ENCODE data around the gene KCNK16.
"Not testable (repeated sequence)": the region's sequence is repeated elsewhere in the genome, so short reads cannot be mapped to it uniquely, and the experiment has no call there.

KCNK16 gene

GRCh38 chr6:39301606-39302005 is 20.9 kb downstream of the KCNK16 start:
- no peak overlapping the region for H3K4me3 ChIP-seq (ENCODE audit: low read length)
- H3K27ac ChIP-seq (ENCODE audit: low read depth, low read length), result no peak overlapping the region
- no peak overlapping the region for H3K9ac ChIP-seq (ENCODE audit: low read length)
- H3K27me3 ChIP-seq (ENCODE audit: control insufficient read depth, insufficient read depth, low read length), result peaks cover 3% of the 10 kb centered on the region
- no peaks in the 10 kb centered on the region for H3K4me1 ChIP-seq (ENCODE audit: control insufficient read depth, insufficient read depth, low read length)
- no peaks in the 10 kb centered on the region for H3K36me3 ChIP-seq (ENCODE audit: control insufficient read depth, insufficient read depth, low read length)

GRCh38 chr6:39300739-39301138 is 21.8 kb downstream of the KCNK16 start:
- H3K9ac ChIP-seq (ENCODE audit: low read length), result no peak overlapping the region
- H3K36me3 ChIP-seq (ENCODE audit: control insufficient read depth, insufficient read depth, low read length), result no peaks in the 10 kb centered on the region
- no peaks in the 10 kb centered on the region for H3K4me1 ChIP-seq (ENCODE audit: control insufficient read depth, insufficient read depth, low read length)
- no peak overlapping the region for H3K27ac ChIP-seq (ENCODE audit: low read depth, low read length)
- peaks cover 3% of the 10 kb centered on the region for H3K27me3 ChIP-seq (ENCODE audit: control insufficient read depth, insufficient read depth, low read length)
- H3K4me3 ChIP-seq (ENCODE audit: low read length), result no peak overlapping the region

GRCh38 chr6:39298061-39298460 is 24.4 kb downstream of the KCNK16 start:
- peaks cover 3% of the 10 kb centered on the region for H3K27me3 ChIP-seq (ENCODE audit: control insufficient read depth, insufficient read depth, low read length)
- no peak overlapping the region for H3K27ac ChIP-seq (ENCODE audit: low read depth, low read length)
- no peak overlapping the region for H3K9ac ChIP-seq (ENCODE audit: low read length)
- H3K4me3 ChIP-seq (ENCODE audit: low read length), result no peak overlapping the region
- no peaks in the 10 kb centered on the region for H3K4me1 ChIP-seq (ENCODE audit: control insufficient read depth, insufficient read depth, low read length)
- no peaks in the 10 kb centered on the region for H3K36me3 ChIP-seq (ENCODE audit: control insufficient read depth, insufficient read depth, low read length)

GRCh38 chr6:39296745-39297640 is 25.5 kb downstream of the KCNK16 start:
- H3K9ac ChIP-seq (ENCODE audit: low read length), result no peak overlapping the region
- no peaks in the 10 kb centered on the region for H3K36me3 ChIP-seq (ENCODE audit: control insufficient read depth, insufficient read depth, low read length)
- H3K27me3 ChIP-seq (ENCODE audit: control insufficient read depth, insufficient read depth, low read length), result no peaks in the 10 kb centered on the region
- H3K4me1 ChIP-seq (ENCODE audit: control insufficient read depth, insufficient read depth, low read length), result no peaks in the 10 kb centered on the region
- no peak overlapping the region for H3K4me3 ChIP-seq (ENCODE audit: low read length)
- no peak overlapping the region for H3K27ac ChIP-seq (ENCODE audit: low read depth, low read length)

GRCh38 chr6:39295611-39296011 is 26.9 kb downstream of the KCNK16 start:
- H3K9ac ChIP-seq (ENCODE audit: low read length), result no peak overlapping the region
- no peak overlapping the region for H3K27ac ChIP-seq (ENCODE audit: low read depth, low read length)
- no peaks in the 10 kb centered on the region for H3K4me1 ChIP-seq (ENCODE audit: control insufficient read depth, insufficient read depth, low read length)
- H3K4me3 ChIP-seq (ENCODE audit: low read length), result no peak overlapping the region
- no peaks in the 10 kb centered on the region for H3K27me3 ChIP-seq (ENCODE audit: control insufficient read depth, insufficient read depth, low read length)
- H3K36me3 ChIP-seq (ENCODE audit: control insufficient read depth, insufficient read depth, low read length), result no peaks in the 10 kb centered on the region

GRCh38 chr6:39294899-39295298 is 27.6 kb downstream of the KCNK16 start:
- Histone ChIP-seq H3K36me3 (ENCODE audit: control insufficient read depth, insufficient read depth, low read length) (no peaks in the 10 kb centered on the region), H3K9ac (ENCODE audit: low read length) (no peak overlapping the region), H3K4me3 (ENCODE audit: low read length) (no peak overlapping the region), H3K4me1 (ENCODE audit: control insufficient read depth, insufficient read depth, low read length) (no peaks in the 10 kb centered on the region), H3K27ac (ENCODE audit: low read depth, low read length) (no peak overlapping the region), H3K27me3 (ENCODE audit: control insufficient read depth, insufficient read depth, low read length) (no peaks in the 10 kb centered on the region)

DNA sequence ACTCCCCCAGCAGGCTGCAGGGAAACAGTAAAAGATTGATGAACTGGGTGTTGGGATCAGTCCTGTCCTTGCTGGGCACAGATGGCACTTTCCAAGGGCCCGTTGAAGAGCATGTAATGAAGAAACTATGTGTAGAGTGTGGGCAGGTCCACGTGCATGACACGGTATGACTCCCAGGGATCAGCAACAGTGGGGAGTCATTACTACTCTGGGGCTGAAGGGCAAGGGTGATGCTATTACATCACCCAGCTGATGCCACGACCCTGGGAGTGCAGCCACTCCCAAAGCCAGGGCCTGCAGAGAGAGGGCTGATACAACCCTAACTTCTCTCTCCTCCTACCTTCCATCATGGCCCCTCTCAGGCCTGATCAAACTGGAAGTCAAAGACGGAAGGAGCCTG is 28.4 kb downstream of the KCNK16 start:
- no peaks in the 10 kb centered on the region for H3K27me3 ChIP-seq (ENCODE audit: control insufficient read depth, insufficient read depth, low read length)
- no peaks in the 10 kb centered on the region for H3K36me3 ChIP-seq (ENCODE audit: control insufficient read depth, insufficient read depth, low read length)
- H3K4me1 ChIP-seq (ENCODE audit: control insufficient read depth, insufficient read depth, low read length), result no peaks in the 10 kb centered on the region
- no peak overlapping the region for H3K4me3 ChIP-seq (ENCODE audit: low read length)
- H3K9ac ChIP-seq (ENCODE audit: low read length), result no peak overlapping the region
- no peak overlapping the region for H3K27ac ChIP-seq (ENCODE audit: low read depth, low read length)

GRCh38 chr6:39292637-39293036 is 29.9 kb downstream of the KCNK16 start:
- no peaks in the 10 kb centered on the region for H3K4me1 ChIP-seq (ENCODE audit: control insufficient read depth, insufficient read depth, low read length)
- no peak overlapping the region for H3K9ac ChIP-seq (ENCODE audit: low read length)
- H3K4me3 ChIP-seq (ENCODE audit: low read length), result no peak overlapping the region
- H3K27me3 ChIP-seq (ENCODE audit: control insufficient read depth, insufficient read depth, low read length), result no peaks in the 10 kb centered on the region
- no peak overlapping the region for H3K27ac ChIP-seq (ENCODE audit: low read depth, low read length)
- no peaks in the 10 kb centered on the region for H3K36me3 ChIP-seq (ENCODE audit: control insufficient read depth, insufficient read depth, low read length)

- H3K36me3 ChIP-seq (ENCODE audit: control insufficient read depth, insufficient read depth, low read length), result no peaks in the 10 kb centered on the region
- no peak overlapping the region for H3K9ac ChIP-seq (ENCODE audit: low read length)
- H3K27ac ChIP-seq (ENCODE audit: low read depth, low read length), result no peak overlapping the region
- H3K27me3 ChIP-seq (ENCODE audit: control insufficient read depth, insufficient read depth, low read length), result no peaks in the 10 kb centered on the region
- no peaks in the 10 kb centered on the region for H3K4me1 ChIP-seq (ENCODE audit: control insufficient read depth, insufficient read depth, low read length)
- H3K4me3 ChIP-seq (ENCODE audit: low read length), result no peak overlapping the region
Observed at GRCh38 chr6:39289490-39289889, 33.0 kb downstream of the KCNK16 start.

DNA sequence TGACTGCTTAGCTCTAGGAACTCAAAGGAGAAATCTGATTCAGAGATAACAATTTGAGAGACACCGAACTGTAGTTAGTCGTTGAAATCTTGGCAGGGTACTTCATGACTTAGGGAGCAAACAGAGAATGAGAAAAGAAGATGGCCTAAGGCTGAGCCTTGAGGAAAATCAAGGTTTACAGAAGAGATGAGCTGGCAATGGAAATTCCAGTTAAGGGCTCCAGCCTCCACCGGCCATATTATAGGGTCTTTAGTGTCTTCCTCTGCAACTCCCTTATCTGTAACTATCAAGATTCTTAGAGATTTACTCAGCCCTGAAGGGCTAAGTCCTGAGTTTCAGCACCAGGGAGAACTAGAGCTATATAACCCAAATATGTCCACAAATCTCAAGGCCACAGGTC is 34.9 kb downstream of the KCNK16 start:
- Histone ChIP-seq H3K4me3 (ENCODE audit: low read length) (no peak overlapping the region), H3K27me3 (ENCODE audit: control insufficient read depth, insufficient read depth, low read length) (no peaks in the 10 kb centered on the region), H3K9ac (ENCODE audit: low read length) (no peak overlapping the region), H3K36me3 (ENCODE audit: control insufficient read depth, insufficient read depth, low read length) (no peaks in the 10 kb centered on the region), H3K4me1 (ENCODE audit: control insufficient read depth, insufficient read depth, low read length) (no peaks in the 10 kb centered on the region), H3K27ac (ENCODE audit: low read depth, low read length) (no peak overlapping the region)

GRCh38 chr6:39286596-39286995 is 35.9 kb downstream of the KCNK16 start:
- not testable (repeated sequence) for H3K27ac ChIP-seq (ENCODE audit: low read depth, low read length); H3K4me3 ChIP-seq (ENCODE audit: low read length); H3K27me3 ChIP-seq (ENCODE audit: control insufficient read depth, insufficient read depth, low read length); H3K9ac ChIP-seq (ENCODE audit: low read length); H3K4me1 ChIP-seq (ENCODE audit: control insufficient read depth, insufficient read depth, low read length); H3K36me3 ChIP-seq (ENCODE audit: control insufficient read depth, insufficient read depth, low read length)

- H3K36me3 ChIP-seq (ENCODE audit: control insufficient read depth, insufficient read depth, low read length), result no peaks in the 10 kb centered on the region
- no peak overlapping the region for H3K4me3 ChIP-seq (ENCODE audit: low read length)
- H3K27me3 ChIP-seq (ENCODE audit: control insufficient read depth, insufficient read depth, low read length), result no peaks in the 10 kb centered on the region
- H3K9ac ChIP-seq (ENCODE audit: low read length), result no peak overlapping the region
- no peaks in the 10 kb centered on the region for H3K4me1 ChIP-seq (ENCODE audit: control insufficient read depth, insufficient read depth, low read length)
- H3K27ac ChIP-seq (ENCODE audit: low read depth, low read length), result no peak overlapping the region
Observed at GRCh38 chr6:39282774-39283173, 39.7 kb downstream of the KCNK16 start.

- Histone ChIP-seq H3K36me3 (ENCODE audit: control insufficient read depth, insufficient read depth, low read length) (no peaks in the 10 kb centered on the region), H3K4me3 (ENCODE audit: low read length) (no peak overlapping the region), H3K4me1 (ENCODE audit: control insufficient read depth, insufficient read depth, low read length) (no peaks in the 10 kb centered on the region), H3K27ac (ENCODE audit: low read depth, low read length) (no peak overlapping the region), H3K27me3 (ENCODE audit: control insufficient read depth, insufficient read depth, low read length) (no peaks in the 10 kb centered on the region), H3K9ac (ENCODE audit: low read length) (no peak overlapping the region)
Observed at GRCh38 chr6:39281312-39281980, 41.1 kb downstream of the KCNK16 start.
